ENCODE data around the gene LIPA.

The LIPA gene

DNA sequence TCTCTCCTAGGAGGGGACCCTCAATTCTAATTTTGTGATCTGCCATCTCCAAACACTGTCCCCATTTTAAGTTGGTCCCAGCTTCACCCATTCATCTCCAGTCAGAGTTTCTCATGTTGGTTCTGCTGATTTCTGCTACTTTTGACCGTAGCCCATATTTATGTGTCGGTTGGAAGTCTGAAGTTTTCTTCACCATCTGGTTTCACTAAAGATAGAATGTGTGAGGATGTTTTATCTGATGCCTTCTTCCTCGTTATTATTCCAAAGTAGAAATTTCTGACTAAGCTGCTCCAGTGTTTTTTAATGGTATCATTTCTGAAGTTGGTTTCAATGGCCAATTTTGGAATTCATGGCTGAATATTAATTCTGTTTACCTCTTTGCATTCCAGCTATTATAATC is 28.9 kb upstream of the LIPA start:
- H3K4me3 Mint-ChIP-seq = no peak overlapping the region
- no peaks in the 10 kb centered on the region for H3K9me3 Mint-ChIP-seq
- peaks cover 14% of the 10 kb centered on the region for H3K4me1 Mint-ChIP-seq (ENCODE audit: low read depth)
- H3K27me3 Mint-ChIP-seq = peaks cover 8% of the 10 kb centered on the region
- H3K27ac Mint-ChIP-seq = no peak overlapping the region
- no peaks in the 10 kb centered on the region for H3K36me3 Mint-ChIP-seq (ENCODE audit: low read depth)
- intact Hi-C loops (cut with micrococcal nuclease) = no loop called here

DNA sequence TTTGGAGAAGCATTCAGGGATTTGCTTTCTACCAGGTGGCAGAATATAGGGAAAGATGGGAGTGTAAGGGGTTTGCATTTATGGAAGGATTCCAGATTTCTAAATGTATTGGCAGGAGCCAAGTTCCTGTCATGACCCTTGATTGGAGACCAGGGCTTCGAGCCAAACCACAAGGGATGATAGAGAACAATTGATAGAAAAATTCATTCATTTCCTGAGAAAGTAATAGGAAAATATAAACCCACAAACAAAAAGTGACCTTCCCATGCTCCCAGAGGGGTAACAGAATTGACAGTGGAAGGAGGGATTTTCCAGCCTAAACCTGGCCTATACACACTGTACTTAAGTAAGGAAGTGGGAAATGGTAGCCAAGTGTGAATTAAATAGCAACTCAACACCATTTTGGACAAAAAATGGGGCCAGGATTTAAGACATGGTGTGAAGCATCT is 27.9 kb upstream of the LIPA start:
- no peaks in the 10 kb centered on the region for H3K36me3 Mint-ChIP-seq (ENCODE audit: low read depth)
- H3K9me3 Mint-ChIP-seq = no peaks in the 10 kb centered on the region
- peaks cover 2% of the 10 kb centered on the region for H3K27me3 Mint-ChIP-seq
- no peak overlapping the region for H3K4me3 Mint-ChIP-seq
- intact Hi-C loops (cut with micrococcal nuclease) = no loop called here
- no peak overlapping the region for H3K27ac Mint-ChIP-seq
- peaks cover 14% of the 10 kb centered on the region for H3K4me1 Mint-ChIP-seq (ENCODE audit: low read depth)

DNA sequence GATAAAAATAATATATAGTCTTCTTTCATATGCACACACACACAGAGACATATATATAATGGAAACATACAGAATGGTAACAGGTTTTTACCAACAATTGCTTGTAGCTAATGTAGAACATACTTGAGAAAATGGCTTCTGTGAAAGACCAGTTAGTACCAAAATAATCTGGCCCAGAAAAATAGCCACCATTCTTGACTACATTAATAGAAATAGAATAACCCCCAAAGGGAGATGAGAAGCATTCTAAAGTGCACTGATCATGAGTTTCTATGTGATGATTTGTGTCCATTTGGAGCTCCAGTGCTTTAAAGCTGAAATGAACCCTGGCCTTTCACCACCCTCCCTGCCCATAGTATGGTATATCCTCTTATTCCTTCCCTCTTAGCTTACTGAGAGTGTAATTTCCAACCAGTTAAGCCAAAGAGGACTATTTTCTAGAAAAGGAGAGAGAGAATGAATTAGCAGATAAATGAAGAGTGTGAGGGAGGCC is 27.4 kb upstream of the LIPA start:
- H3K36me3 Mint-ChIP-seq (ENCODE audit: low read depth) = no peaks in the 10 kb centered on the region
- H3K4me1 Mint-ChIP-seq (ENCODE audit: low read depth) = peaks cover 14% of the 10 kb centered on the region
- peaks cover 2% of the 10 kb centered on the region for H3K27me3 Mint-ChIP-seq
- intact Hi-C loops (cut with micrococcal nuclease) = no loop called here
- H3K4me3 Mint-ChIP-seq = no peak overlapping the region
- no peaks in the 10 kb centered on the region for H3K9me3 Mint-ChIP-seq
- no peak overlapping the region for H3K27ac Mint-ChIP-seq

DNA sequence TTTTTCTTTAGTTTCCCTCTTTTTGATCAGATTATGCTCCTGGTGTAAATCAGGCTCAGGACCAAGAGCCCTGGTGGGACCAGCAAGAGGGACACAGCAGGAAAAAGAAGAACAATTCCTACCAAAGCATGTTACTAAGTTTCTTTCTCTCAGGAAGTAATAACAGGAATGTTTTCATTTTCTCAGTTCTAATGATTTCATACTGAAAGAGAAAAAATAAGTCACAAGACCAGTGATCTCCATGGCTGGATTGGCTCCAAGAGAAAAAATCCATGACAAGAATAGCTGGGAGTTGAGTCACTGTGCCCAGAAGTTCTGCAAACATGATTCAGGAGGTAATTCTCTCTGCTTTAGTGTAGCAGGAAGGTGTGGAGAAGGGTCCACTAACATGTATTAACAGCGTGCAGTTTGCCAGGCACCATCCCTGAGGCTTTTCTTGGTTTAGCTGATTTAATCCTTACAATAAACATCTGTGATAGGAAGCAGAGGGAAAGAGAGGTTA is 26.5 kb upstream of the LIPA start:
- Mint-ChIP-seq H3K36me3 (ENCODE audit: low read depth) (no peaks in the 10 kb centered on the region), H3K9me3 (no peaks in the 10 kb centered on the region), H3K27me3 (no peaks in the 10 kb centered on the region), H3K4me1 (ENCODE audit: low read depth) (peaks cover 8% of the 10 kb centered on the region), H3K27ac (no peak overlapping the region), H3K4me3 (no peak overlapping the region)
- intact Hi-C loops (cut with micrococcal nuclease) = no loop called here

DNA sequence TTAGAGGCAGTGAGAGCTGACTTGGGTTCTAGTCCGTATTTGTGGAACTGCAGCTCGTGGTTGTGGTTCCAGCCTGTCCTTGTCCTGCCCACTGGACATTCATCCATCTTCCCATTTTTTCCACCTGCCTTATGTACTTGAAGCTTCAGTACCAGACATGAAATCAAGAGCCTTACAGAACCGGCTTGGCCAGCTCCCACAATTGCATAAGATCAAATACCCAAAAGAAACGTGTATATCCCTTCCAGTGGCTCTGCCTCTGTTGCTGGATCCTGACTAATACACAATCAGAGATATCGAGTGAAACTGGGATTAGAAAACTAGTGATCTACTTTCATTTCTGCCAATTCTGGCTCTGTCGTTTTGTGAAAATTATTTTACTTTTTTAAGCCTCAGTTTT is 23.8 kb upstream of the LIPA start:
- Mint-ChIP-seq H3K27me3 (no peaks in the 10 kb centered on the region), H3K4me1 (ENCODE audit: low read depth) (peaks cover 6% of the 10 kb centered on the region), H3K36me3 (ENCODE audit: low read depth) (no peaks in the 10 kb centered on the region), H3K9me3 (no peaks in the 10 kb centered on the region), H3K4me3 (no peak overlapping the region), H3K27ac (no peak overlapping the region)
- intact Hi-C loops (cut with micrococcal nuclease) = no loop called here

DNA sequence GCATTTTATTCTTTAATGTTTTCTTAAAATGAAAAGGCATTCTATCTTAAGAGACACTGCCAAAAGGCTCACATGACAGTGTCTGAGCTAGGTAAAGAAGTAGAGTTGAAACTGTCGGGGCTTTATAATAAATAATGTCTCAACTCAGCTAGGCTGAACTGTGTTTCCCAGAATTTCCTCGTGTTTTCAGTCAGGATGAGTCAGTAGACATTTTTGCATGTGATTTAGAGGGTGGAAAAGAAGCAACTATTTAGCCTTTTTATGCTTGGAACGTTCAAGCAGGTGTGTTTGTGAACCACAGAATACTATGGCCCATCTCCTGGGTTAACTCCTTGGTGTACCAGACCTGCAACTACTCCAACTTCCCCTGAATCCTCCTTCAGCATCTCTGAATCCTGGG is 23.4 kb upstream of the LIPA start:
- no peaks in the 10 kb centered on the region for H3K27me3 Mint-ChIP-seq
- intact Hi-C loops (cut with micrococcal nuclease) = no loop called here
- H3K36me3 Mint-ChIP-seq (ENCODE audit: low read depth) = no peaks in the 10 kb centered on the region
- no peak overlapping the region for H3K27ac Mint-ChIP-seq
- H3K4me1 Mint-ChIP-seq (ENCODE audit: low read depth) = peaks cover 6% of the 10 kb centered on the region
- H3K4me3 Mint-ChIP-seq = no peak overlapping the region
- no peaks in the 10 kb centered on the region for H3K9me3 Mint-ChIP-seq

DNA sequence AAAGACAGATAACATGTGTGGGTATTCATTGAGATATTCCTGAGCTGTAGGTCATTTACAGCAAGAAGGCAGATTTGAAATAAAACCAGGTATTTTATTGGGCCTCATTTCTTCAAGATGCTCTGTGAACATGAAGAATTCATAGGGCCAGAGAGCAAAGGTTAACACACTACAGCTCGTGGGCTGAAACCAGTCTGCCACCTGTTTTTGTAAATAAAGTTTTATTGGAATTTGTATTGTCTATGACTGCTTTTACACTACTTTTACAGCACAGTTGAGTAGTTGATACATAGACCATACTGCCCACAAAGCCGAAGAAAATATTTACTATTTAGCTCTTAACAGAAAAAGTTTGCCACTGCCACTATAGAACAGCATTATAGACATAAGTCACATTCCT is 22.1 kb upstream of the LIPA start:
- H3K27me3 Mint-ChIP-seq = no peaks in the 10 kb centered on the region
- intact Hi-C loops (cut with micrococcal nuclease) = no loop called here

DNA sequence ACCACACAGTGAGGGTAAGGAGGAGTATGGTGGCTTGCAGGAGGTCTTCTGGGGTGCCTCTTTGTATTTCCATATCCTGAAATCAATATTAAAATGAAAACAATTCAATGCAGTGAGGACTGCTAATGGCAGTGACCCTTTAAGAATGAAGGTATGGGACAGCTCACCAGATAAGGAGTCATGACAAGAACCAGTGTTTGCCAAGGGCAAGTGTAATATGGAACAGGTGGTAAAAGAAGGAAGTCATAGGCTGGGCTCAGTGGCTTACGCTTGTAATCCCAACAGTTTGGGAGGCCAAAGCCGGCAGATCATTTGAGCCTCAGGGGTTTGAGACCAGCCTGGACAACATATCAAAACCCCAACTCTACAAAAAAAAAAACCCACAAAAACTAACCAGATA is 20.0 kb upstream of the LIPA start:
- Mint-ChIP-seq H3K27me3 (no peaks in the 10 kb centered on the region), H3K4me1 (ENCODE audit: low read depth) (no peaks in the 10 kb centered on the region), H3K9me3 (no peaks in the 10 kb centered on the region), H3K36me3 (ENCODE audit: low read depth) (no peaks in the 10 kb centered on the region), H3K4me3 (no peak overlapping the region), H3K27ac (no peak overlapping the region)
- intact Hi-C loops (cut with micrococcal nuclease) = no loop called here

More for the DNA sequence above, 22.1 kb upstream of the LIPA start:
- Mint-ChIP-seq H3K9me3 (no peaks in the 10 kb centered on the region), H3K27ac (no peak overlapping the region), H3K4me3 (no peak overlapping the region), H3K4me1 (ENCODE audit: low read depth) (peaks cover 6% of the 10 kb centered on the region), H3K36me3 (ENCODE audit: low read depth) (no peaks in the 10 kb centered on the region)

DNA sequence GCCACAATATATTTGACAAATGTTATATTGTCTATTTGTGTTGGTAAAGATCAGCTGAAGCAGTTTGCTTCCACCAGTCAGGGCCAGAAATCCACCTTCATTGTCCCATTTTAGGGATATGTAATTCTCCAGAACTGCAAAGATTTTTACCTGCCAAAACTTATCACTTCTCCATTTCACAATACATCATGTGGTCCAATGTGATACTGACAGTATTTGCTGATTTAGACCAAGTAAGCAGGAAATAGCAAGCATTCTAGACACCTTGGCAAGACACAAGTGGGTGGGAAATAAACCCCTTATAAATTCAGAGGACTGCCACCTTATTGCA is 18.5 kb upstream of the LIPA start:
- H3K27me3 Mint-ChIP-seq = no peaks in the 10 kb centered on the region
- no peaks in the 10 kb centered on the region for H3K36me3 Mint-ChIP-seq (ENCODE audit: low read depth)
- no peak overlapping the region for H3K4me3 Mint-ChIP-seq
- intact Hi-C loops (cut with micrococcal nuclease) = no loop called here
- H3K4me1 Mint-ChIP-seq (ENCODE audit: low read depth) = no peaks in the 10 kb centered on the region
- no peaks in the 10 kb centered on the region for H3K9me3 Mint-ChIP-seq
- H3K27ac Mint-ChIP-seq = no peak overlapping the region

DNA sequence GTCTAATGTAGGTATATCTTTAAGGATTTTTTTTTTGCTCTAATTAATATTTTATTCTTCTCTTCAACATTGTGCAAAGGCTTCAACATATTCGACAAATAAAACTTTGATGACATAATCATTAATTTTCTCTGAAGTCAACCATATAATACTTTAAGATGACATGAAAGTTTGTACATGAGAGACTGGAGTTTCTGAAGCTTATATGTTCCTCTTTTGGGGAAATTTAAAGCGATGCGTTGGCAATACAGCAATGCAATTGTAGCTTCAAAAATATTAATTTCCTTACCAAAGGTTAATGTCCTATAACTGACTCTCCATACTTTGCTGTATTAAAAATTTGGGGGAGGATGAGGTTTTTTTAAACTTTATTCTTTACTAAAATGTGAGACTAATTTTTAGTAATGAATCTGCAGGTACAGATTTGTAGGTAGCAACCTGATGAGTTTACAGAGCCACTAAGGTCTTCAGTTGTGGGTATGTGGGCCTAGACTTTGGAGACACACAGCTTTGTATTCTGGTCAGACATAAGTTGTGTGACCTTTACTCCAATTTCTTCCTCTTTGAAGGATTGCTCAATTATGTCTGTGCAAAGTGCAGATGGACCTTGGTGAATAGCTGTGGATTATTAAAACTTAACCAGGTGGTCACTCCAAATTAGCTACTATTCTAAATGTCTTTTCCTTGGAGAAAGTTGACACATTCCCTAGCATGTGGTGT is 18.0 kb upstream of the LIPA start:
- H3K4me1 Mint-ChIP-seq (ENCODE audit: low read depth) = no peaks in the 10 kb centered on the region
- H3K9me3 Mint-ChIP-seq = peaks cover 2% of the 10 kb centered on the region
- no peaks in the 10 kb centered on the region for H3K36me3 Mint-ChIP-seq (ENCODE audit: low read depth)
- intact Hi-C loops (cut with micrococcal nuclease) = no loop called here
- no peaks in the 10 kb centered on the region for H3K27me3 Mint-ChIP-seq
- H3K4me3 Mint-ChIP-seq = no peak overlapping the region
- H3K27ac Mint-ChIP-seq = no peak overlapping the region

DNA sequence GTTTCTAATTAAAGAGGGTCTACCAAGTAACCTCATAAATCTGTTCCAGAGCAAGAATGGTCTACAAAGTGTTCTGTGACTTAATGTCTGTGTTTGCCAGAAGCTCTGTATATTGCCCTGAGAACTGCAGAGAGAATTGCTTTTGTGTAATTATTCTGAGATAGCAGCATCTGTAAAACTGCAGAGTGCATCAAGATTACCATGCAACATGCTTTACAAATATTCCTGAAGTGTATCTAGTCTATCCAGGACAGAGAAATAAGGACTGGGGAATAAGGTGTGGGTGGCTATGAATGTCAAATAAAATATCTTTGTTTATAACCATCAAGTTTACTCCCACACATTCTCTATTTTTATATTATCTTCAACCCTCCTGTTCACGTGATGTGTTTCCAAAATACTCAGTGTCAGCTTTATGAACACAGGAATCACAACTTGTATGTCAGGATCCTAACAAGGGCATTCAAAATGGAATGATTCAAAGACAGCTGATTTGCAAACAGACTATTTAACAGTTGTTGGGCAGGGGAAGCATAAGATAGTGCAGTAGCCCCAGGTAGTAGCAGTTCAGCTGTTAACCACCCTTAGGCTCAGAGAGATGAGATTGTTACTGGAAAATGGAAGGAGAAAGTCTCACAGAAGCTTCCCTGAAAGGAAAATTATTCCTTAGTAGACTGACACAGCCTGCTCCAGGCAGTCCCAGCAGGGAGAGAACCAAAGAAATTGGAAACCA is 15.3 kb upstream of the LIPA start:
- H3K27ac Mint-ChIP-seq = no peak overlapping the region
- intact Hi-C loops (cut with micrococcal nuclease) = no loop called here
- peaks cover 3% of the 10 kb centered on the region for H3K27me3 Mint-ChIP-seq
- peaks cover 9% of the 10 kb centered on the region for H3K9me3 Mint-ChIP-seq
- H3K4me3 Mint-ChIP-seq = no peak overlapping the region
- peaks cover 12% of the 10 kb centered on the region for H3K4me1 Mint-ChIP-seq (ENCODE audit: low read depth)
- H3K36me3 Mint-ChIP-seq (ENCODE audit: low read depth) = no peaks in the 10 kb centered on the region

DNA sequence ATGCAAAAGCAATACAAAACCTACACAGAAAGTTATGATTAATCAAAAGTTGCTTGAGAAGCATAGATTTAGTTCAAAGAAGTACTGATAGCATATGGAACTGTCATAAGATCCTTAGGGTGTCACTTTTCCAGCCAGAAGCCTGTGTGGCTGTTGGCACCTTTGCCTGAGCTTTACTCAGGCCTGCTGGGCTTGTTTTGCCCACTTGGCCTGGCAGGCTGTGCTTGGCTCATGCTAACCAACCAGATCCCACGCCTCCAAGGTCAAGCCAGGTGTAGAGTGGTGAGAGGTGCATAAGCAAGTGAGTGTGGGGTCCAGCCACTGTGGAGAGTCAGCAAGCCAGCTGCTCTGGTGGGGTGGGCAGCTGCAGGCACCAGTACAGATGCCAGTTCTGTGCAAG is 12.0 kb upstream of the LIPA start:
- intact Hi-C loops (cut with micrococcal nuclease) = no loop called here
- Mint-ChIP-seq H3K27me3 (peaks cover 3% of the 10 kb centered on the region), H3K9me3 (peaks cover 9% of the 10 kb centered on the region), H3K4me1 (ENCODE audit: low read depth) (peaks cover 21% of the 10 kb centered on the region), H3K36me3 (ENCODE audit: low read depth) (no peaks in the 10 kb centered on the region), H3K27ac (no peak overlapping the region), H3K4me3 (no peak overlapping the region)

DNA sequence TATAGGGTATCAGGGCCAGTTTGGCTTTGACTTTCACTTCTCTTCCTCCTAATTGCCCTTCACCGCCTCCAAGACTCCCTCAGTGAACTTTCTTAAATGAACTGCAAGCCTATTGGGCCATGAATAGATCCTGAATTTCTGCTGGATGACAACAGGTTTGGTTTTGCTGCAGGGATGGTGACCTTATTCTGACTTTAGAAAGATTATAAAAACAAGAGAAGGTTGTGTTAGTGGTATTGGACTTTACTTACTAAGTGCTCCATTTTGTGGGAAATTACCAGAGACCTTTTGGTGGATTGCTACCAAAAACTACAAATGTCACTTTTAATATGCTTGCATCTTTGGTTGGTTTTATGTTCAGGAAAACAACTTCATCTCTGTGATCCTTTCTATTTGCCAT is 11.5 kb upstream of the LIPA start:
- intact Hi-C loops (cut with micrococcal nuclease) = no loop called here
- H3K9me3 Mint-ChIP-seq = peaks cover 9% of the 10 kb centered on the region
- H3K36me3 Mint-ChIP-seq (ENCODE audit: low read depth) = no peaks in the 10 kb centered on the region
- H3K27ac Mint-ChIP-seq = no peak overlapping the region
- H3K4me1 Mint-ChIP-seq (ENCODE audit: low read depth) = peaks cover 21% of the 10 kb centered on the region
- peaks cover 3% of the 10 kb centered on the region for H3K27me3 Mint-ChIP-seq
- no peak overlapping the region for H3K4me3 Mint-ChIP-seq

DNA sequence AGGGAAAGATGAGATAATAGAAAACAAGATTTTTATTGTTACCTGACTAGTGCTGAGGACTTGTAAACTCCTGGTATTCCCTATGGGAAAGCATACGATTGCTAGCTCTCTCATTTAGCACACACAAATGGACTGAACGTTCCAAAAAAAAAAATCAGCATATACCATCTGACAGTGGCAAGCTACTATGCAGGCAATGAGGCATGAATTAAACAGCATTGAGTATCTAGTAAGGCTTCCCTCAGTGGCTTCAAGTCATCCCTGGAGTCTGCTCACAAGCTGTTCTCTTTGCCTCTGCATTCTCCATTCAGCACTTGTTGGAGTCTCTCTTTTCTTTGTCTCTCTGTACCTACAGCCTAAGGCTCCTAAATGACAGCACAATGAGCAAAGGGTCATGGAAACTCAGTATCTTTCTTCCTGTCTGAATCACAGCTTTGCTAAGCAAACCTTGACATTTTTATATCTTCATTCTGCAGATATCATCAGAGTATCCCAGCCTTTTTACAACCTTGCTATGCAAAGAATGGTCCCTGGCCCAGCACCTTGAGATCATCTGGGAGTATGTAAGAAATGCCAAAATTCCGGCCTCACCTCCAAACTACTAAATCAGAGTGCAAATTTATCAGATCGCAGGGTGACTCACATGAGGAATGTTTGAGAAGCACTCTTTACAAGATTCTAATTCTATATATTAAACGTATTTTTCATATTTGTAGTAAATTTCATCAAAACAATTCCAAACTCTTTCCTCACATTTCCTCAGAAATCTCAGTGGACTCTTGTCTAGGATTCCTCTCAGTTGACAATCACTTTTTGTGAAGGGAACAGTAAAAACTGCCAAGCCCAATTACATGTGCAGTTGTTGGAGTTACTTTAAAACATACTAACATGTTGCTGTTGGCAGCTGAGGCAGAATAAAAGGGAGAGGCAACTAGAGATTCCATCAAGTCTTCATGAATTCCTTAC is 10.8 kb upstream of the LIPA start:
- no peak overlapping the region for H3K27ac Mint-ChIP-seq
- no peak overlapping the region for H3K4me3 Mint-ChIP-seq
- intact Hi-C loops (cut with micrococcal nuclease) = no loop called here
- peaks cover 3% of the 10 kb centered on the region for H3K27me3 Mint-ChIP-seq
- H3K9me3 Mint-ChIP-seq = peaks cover 9% of the 10 kb centered on the region
- H3K36me3 Mint-ChIP-seq (ENCODE audit: low read depth) = no peaks in the 10 kb centered on the region
- H3K4me1 Mint-ChIP-seq (ENCODE audit: low read depth) = peaks cover 24% of the 10 kb centered on the region

Measured in dendritic cell treated with granulocyte-macrophage colony-stimulating factor and Interleukin-4, amounts not matched to agents 40 ng/mL and 50 ng/mL, for 4 days (primary cell).